LNCaP clone FGC (cell line): Measurements from ENCODE around the gene RCAN3.
A peak's percentile ranks its signal among the peaks of the same experiment; 100 is the strongest.
"Not testable (repeated sequence)": the region's sequence is repeated elsewhere in the genome, so short reads cannot be mapped to it uniquely, and the experiment has no call there.

Experiments used
- DNase-seq: peaks from one replicate; pipeline ENCODE4 v3.0.0-alpha.2; 2011; ENCODE audit warnings: low read depth
- H3K4me3 ChIP-seq: 2 replicates; pipeline ENCODE4 v1.5.1; 2011; ENCODE audit warnings: mild to moderate bottlenecking, low read depth, low read length, control low read depth
- TF ChIP-seq, protein P1 (sequence below): IDR thresholded peaks from 2 replicates; pipeline ENCODE4 v1.5.1; 2012; ENCODE audit warnings: mild to moderate bottlenecking; ENCODE audit not compliant: control insufficient read depth, insufficient read depth; ENCODE audit errors: extremely low read depth

Gene RCAN3

DNA sequence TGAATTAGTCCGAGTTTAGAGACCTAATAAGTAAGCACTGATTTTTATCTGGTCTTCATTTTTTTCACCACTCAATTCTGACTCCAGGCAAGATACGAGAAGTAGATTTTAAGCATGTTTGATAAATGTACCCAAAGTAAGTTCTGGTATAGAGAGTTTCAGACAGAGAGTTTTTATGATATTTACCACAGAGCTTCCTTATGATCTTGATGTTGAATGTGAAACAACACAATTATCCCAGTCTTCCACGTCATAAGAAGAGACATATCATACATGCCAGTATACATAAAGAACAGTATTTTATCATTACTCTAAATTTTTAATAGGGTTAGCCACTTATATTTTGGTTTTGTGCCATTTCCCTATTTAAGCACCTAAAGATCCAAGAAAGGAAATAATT, 45.4 kb downstream of the RCAN3 start:
- DNase-seq = peak; percentile 4
- no peak overlapping the region for H3K4me3 ChIP-seq
- TF ChIP-seq, protein P1, sequence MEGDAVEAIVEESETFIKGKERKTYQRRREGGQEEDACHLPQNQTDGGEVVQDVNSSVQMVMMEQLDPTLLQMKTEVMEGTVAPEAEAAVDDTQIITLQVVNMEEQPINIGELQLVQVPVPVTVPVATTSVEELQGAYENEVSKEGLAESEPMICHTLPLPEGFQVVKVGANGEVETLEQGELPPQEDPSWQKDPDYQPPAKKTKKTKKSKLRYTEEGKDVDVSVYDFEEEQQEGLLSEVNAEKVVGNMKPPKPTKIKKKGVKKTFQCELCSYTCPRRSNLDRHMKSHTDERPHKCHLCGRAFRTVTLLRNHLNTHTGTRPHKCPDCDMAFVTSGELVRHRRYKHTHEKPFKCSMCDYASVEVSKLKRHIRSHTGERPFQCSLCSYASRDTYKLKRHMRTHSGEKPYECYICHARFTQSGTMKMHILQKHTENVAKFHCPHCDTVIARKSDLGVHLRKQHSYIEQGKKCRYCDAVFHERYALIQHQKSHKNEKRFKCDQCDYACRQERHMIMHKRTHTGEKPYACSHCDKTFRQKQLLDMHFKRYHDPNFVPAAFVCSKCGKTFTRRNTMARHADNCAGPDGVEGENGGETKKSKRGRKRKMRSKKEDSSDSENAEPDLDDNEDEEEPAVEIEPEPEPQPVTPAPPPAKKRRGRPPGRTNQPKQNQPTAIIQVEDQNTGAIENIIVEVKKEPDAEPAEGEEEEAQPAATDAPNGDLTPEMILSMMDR = no peak

DNA sequence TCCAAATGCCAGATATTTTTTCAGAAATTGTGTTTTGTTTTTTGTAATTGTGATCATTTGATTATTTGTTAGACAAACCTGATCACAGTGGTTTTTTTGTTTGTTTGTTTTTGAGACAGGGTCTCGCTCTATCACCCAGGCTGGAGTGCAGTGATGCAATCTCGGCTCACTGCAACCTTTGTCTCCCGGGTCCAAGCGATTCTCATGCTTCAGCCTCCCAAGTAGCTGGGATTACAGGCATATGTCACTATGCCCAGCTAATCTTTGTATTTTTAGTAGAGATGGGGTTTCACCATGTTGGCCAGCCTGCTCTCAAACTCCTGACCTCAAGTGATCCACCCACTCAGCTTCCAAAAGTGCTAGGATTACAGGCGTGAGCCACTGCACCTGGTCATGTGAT, 46.6 kb downstream of the RCAN3 start:
- H3K4me3 ChIP-seq, DNase-seq: not testable (repeated sequence)

- TF ChIP-seq, protein P1 = no peak
- DNase-seq = peak; percentile 8
- H3K4me3 ChIP-seq = no peak overlapping the region
Observed at GRCh38 chr1:24551290-24551959, 48.8 kb downstream of the RCAN3 start.

- no peak overlapping the region for H3K4me3 ChIP-seq
- no peak for DNase-seq
- TF ChIP-seq, protein P1 = no peak
Observed at GRCh38 chr1:24551960-24552571, 49.4 kb downstream of the RCAN3 start.

DNA sequence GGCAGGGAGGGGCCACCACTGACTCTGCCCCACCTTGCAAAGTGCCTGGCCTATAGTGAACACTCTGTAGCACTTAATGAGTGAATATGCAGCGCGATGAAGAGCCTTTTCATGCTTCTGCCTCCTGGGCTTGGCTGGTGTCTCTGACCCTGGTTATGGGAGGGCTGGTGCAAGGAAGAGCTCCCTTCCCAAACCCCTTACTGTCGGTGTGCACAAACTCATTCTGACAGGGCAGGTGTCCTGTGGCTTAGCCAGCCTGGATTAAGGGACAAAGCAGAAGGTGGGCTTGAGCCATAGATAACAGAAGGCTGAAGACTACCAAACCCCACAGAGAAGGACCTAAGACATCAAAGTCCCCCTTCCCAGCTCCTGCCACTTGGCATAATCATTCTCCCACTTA, 51.3 kb downstream of the RCAN3 start:
- DNase-seq = no peak
- TF ChIP-seq, protein P1 = no peak
- H3K4me3 ChIP-seq = no peak overlapping the region

GRCh38 chr1:24554714-24555113, 52.1 kb downstream of the RCAN3 start:
- TF ChIP-seq, protein P1 = no peak
- no peak overlapping the region for H3K4me3 ChIP-seq
- DNase-seq = no peak

- H3K4me3 ChIP-seq = no peak within 1 kb of the TSS
Observed at GRCh38 chr1:24555591-24556413, 53.2 kb downstream of the RCAN3 start, which contains the start of gene NCMAP. Gene NCMAP, plus strand, starts transcription at chr1:24556087. Its CDS starts 39,344 bp downstream, at chr1:24595431.

More at GRCh38 chr1:24555591-24556413, 53.2 kb downstream of the RCAN3 start, which contains the start of gene NCMAP:
- no peak for DNase-seq
- TF ChIP-seq, protein P1 = no peak
